ENCODE data around the gene CEMIP. TPM values are rescaled to one million over a fixed set of nuclear protein-coding genes. Genes with fewer than 3 reads are reported as not detected.

CEMIP gene
- total and polyA plus RNA-seq, 4 donors: 11.6 to 257 (median 62.6) TPM

GRCh38 chr15:80870366-80870765 is 91.2 kb downstream of the CEMIP start:
- peaks cover 25% of the 10 kb centered on the region for H3K4me1 ChIP-seq (ENCODE audit: control insufficient read depth, insufficient read depth, low read length)
- DNase-seq (ENCODE audit: low read depth in 4 of 6, low spot score in 6 of 6): no peak
- no peak overlapping the region for H3K27ac ChIP-seq (ENCODE audit: low read depth, low read length)
- WGBS (ENCODE audit: insufficient coverage): 88% methylated on average over 8 of the region's 8 CpGs
- no peaks in the 10 kb centered on the region for H3K36me3 ChIP-seq (ENCODE audit: control insufficient read depth, insufficient read depth, low read length)
- no peaks in the 10 kb centered on the region for H3K27me3 ChIP-seq (ENCODE audit: control insufficient read depth, insufficient read depth, low read length)
- no peaks in the 10 kb centered on the region for H3K9me3 ChIP-seq (ENCODE audit: control insufficient read depth, insufficient read depth, low read length)
- no peak overlapping the region for H3K4me3 ChIP-seq (ENCODE audit: low read depth, low read length)

- 86% methylated on average over 5 of the region's 5 CpGs for WGBS (ENCODE audit: insufficient coverage)
- H3K27ac ChIP-seq (ENCODE audit: low read depth, low read length): no peak overlapping the region
- no peak for DNase-seq (ENCODE audit: low read depth in 4 of 6, low spot score in 6 of 6)
Observed at GRCh38 chr15:80870893-80871292, 91.7 kb downstream of the CEMIP start.

GRCh38 chr15:80871858-80872257 is 92.7 kb downstream of the CEMIP start:
- no peak for DNase-seq (ENCODE audit: low read depth in 4 of 6, low spot score in 6 of 6)
- Histone ChIP-seq H3K4me3 (ENCODE audit: low read depth, low read length) (no peak overlapping the region), H3K9me3 (ENCODE audit: control insufficient read depth, insufficient read depth, low read length) (no peaks in the 10 kb centered on the region), H3K36me3 (ENCODE audit: control insufficient read depth, insufficient read depth, low read length) (no peaks in the 10 kb centered on the region), H3K27me3 (ENCODE audit: control insufficient read depth, insufficient read depth, low read length) (no peaks in the 10 kb centered on the region), H3K4me1 (ENCODE audit: control insufficient read depth, insufficient read depth, low read length) (peaks cover 36% of the 10 kb centered on the region), H3K27ac (ENCODE audit: low read depth, low read length) (no peak overlapping the region)
- WGBS (ENCODE audit: insufficient coverage): 75% methylated on average over 8 of the region's 12 CpGs

More at GRCh38 chr15:80870893-80871292, 91.7 kb downstream of the CEMIP start:
- no peaks in the 10 kb centered on the region for H3K9me3 ChIP-seq (ENCODE audit: control insufficient read depth, insufficient read depth, low read length)
- no peaks in the 10 kb centered on the region for H3K36me3 ChIP-seq (ENCODE audit: control insufficient read depth, insufficient read depth, low read length)
- H3K27me3 ChIP-seq (ENCODE audit: control insufficient read depth, insufficient read depth, low read length): no peaks in the 10 kb centered on the region
- H3K4me3 ChIP-seq (ENCODE audit: low read depth, low read length): no peak overlapping the region
- H3K4me1 ChIP-seq (ENCODE audit: control insufficient read depth, insufficient read depth, low read length): peaks cover 30% of the 10 kb centered on the region

GRCh38 chr15:80873366-80873952 is 94.3 kb downstream of the CEMIP start:
- DNase-seq (ENCODE audit: low read depth in 4 of 6, low spot score in 6 of 6): no peak
- H3K4me1 ChIP-seq (ENCODE audit: control insufficient read depth, insufficient read depth, low read length): peaks cover 35% of the 10 kb centered on the region
- H3K4me3 ChIP-seq (ENCODE audit: low read depth, low read length): no peak overlapping the region

GRCh38 chr15:80875568-80876347 is 96.6 kb downstream of the CEMIP start:
- 46% methylated on average over 5 of the region's 8 CpGs for WGBS (ENCODE audit: insufficient coverage)
- no peaks in the 10 kb centered on the region for H3K9me3 ChIP-seq (ENCODE audit: control insufficient read depth, insufficient read depth, low read length)
- no peak overlapping the region for H3K4me3 ChIP-seq (ENCODE audit: low read depth, low read length)
- H3K27me3 ChIP-seq (ENCODE audit: control insufficient read depth, insufficient read depth, low read length): no peaks in the 10 kb centered on the region
- peaks cover 37% of the 10 kb centered on the region for H3K4me1 ChIP-seq (ENCODE audit: control insufficient read depth, insufficient read depth, low read length)
- peak overlapping the region; percentile 50 for H3K27ac ChIP-seq (ENCODE audit: low read depth, low read length)
- no peaks in the 10 kb centered on the region for H3K36me3 ChIP-seq (ENCODE audit: control insufficient read depth, insufficient read depth, low read length)
- peak in 4 of 6 donors; percentile 31 to 84 (median 69) for DNase-seq (ENCODE audit: low read depth in 4 of 6, low spot score in 6 of 6)

More at GRCh38 chr15:80873366-80873952, 94.3 kb downstream of the CEMIP start:
- no peak overlapping the region for H3K27ac ChIP-seq (ENCODE audit: low read depth, low read length)
- no peaks in the 10 kb centered on the region for H3K36me3 ChIP-seq (ENCODE audit: control insufficient read depth, insufficient read depth, low read length)
- no peaks in the 10 kb centered on the region for H3K9me3 ChIP-seq (ENCODE audit: control insufficient read depth, insufficient read depth, low read length)
- no peaks in the 10 kb centered on the region for H3K27me3 ChIP-seq (ENCODE audit: control insufficient read depth, insufficient read depth, low read length)
- 76% methylated on average over 7 of the region's 7 CpGs for WGBS (ENCODE audit: insufficient coverage)

GRCh38 chr15:80876348-80876674 is 97.1 kb downstream of the CEMIP start:
- Histone ChIP-seq H3K27me3 (ENCODE audit: control insufficient read depth, insufficient read depth, low read length) (peaks cover 2% of the 10 kb centered on the region), H3K4me3 (ENCODE audit: low read depth, low read length) (no peak overlapping the region), H3K27ac (ENCODE audit: low read depth, low read length) (no peak overlapping the region), H3K4me1 (ENCODE audit: control insufficient read depth, insufficient read depth, low read length) (peaks cover 37% of the 10 kb centered on the region), H3K36me3 (ENCODE audit: control insufficient read depth, insufficient read depth, low read length) (no peaks in the 10 kb centered on the region), H3K9me3 (ENCODE audit: control insufficient read depth, insufficient read depth, low read length) (no peaks in the 10 kb centered on the region)
- no peak for DNase-seq (ENCODE audit: low read depth in 4 of 6, low spot score in 6 of 6)
- 90% methylated on average over 2 of the region's 4 CpGs for WGBS (ENCODE audit: insufficient coverage)

- Histone ChIP-seq H3K36me3 (ENCODE audit: control insufficient read depth, insufficient read depth, low read length) (no peaks in the 10 kb centered on the region), H3K27me3 (ENCODE audit: control insufficient read depth, insufficient read depth, low read length) (peaks cover 2% of the 10 kb centered on the region), H3K4me3 (ENCODE audit: low read depth, low read length) (no peak overlapping the region), H3K4me1 (ENCODE audit: control insufficient read depth, insufficient read depth, low read length) (peaks cover 29% of the 10 kb centered on the region), H3K9me3 (ENCODE audit: control insufficient read depth, insufficient read depth, low read length) (no peaks in the 10 kb centered on the region), H3K27ac (ENCODE audit: low read depth, low read length) (no peak overlapping the region)
- no peak for DNase-seq (ENCODE audit: low read depth in 4 of 6, low spot score in 6 of 6)
- 84% methylated on average over 3 of the region's 3 CpGs for WGBS (ENCODE audit: insufficient coverage)
Observed at GRCh38 chr15:80878242-80878866, 99.2 kb downstream of the CEMIP start.

- WGBS (ENCODE audit: insufficient coverage): 80% methylated on average over 2 of the region's 2 CpGs
- Histone ChIP-seq H3K4me1 (ENCODE audit: control insufficient read depth, insufficient read depth, low read length) (peaks cover 24% of the 10 kb centered on the region), H3K9me3 (ENCODE audit: control insufficient read depth, insufficient read depth, low read length) (no peaks in the 10 kb centered on the region), H3K27me3 (ENCODE audit: control insufficient read depth, insufficient read depth, low read length) (peaks cover 2% of the 10 kb centered on the region), H3K4me3 (ENCODE audit: low read depth, low read length) (no peak overlapping the region), H3K27ac (ENCODE audit: low read depth, low read length) (no peak overlapping the region), H3K36me3 (ENCODE audit: control insufficient read depth, insufficient read depth, low read length) (no peaks in the 10 kb centered on the region)
- no peak for DNase-seq (ENCODE audit: low read depth in 4 of 6, low spot score in 6 of 6)
Observed at GRCh38 chr15:80878867-80879250, 99.7 kb downstream of the CEMIP start.

- Histone ChIP-seq H3K27me3 (ENCODE audit: control insufficient read depth, insufficient read depth, low read length) (peaks cover 2% of the 10 kb centered on the region), H3K27ac (ENCODE audit: low read depth, low read length) (no peak overlapping the region), H3K9me3 (ENCODE audit: control insufficient read depth, insufficient read depth, low read length) (no peaks in the 10 kb centered on the region), H3K36me3 (ENCODE audit: control insufficient read depth, insufficient read depth, low read length) (peaks cover 2% of the 10 kb centered on the region), H3K4me3 (ENCODE audit: low read depth, low read length) (no peak overlapping the region), H3K4me1 (ENCODE audit: control insufficient read depth, insufficient read depth, low read length) (peaks cover 21% of the 10 kb centered on the region)
- no peak for DNase-seq (ENCODE audit: low read depth in 4 of 6, low spot score in 6 of 6)
- 86% methylated on average over 1 of the region's 3 CpGs for WGBS (ENCODE audit: insufficient coverage)
Observed at GRCh38 chr15:80880086-80880485, 100.9 kb downstream of the CEMIP start.

All from spinal cord (tissue), 10 donors.